Breast epithelium (tissue), 4 donors: ENCODE data around the gene RUVBL1. TPM values are rescaled to one million over a fixed set of nuclear protein-coding genes. Genes with fewer than 3 reads are reported as not detected.

Experiments
- DNase-seq, 2 donors: peaks; one replicate each; pipeline ENCODE4 v3.0.0-alpha.2; 2019; ENCODE audit warnings: low spot score in 2 of 2
- H3K27ac ChIP-seq, 2 donors: fragments of 200-600 bp; sonication (generic) in 1 of 2; one replicate each; pipeline ENCODE4 v1.5.1; 2016 to 2019; ENCODE audit warnings: mild to moderate bottlenecking in 1 of 2
- H3K27me3 ChIP-seq, 2 donors: fragments of 200-600 bp; sonication (generic) in 1 of 2; one replicate each; pipeline versions ENCODE4 v1.5.1 to v1.6.0; 2017 to 2019; ENCODE audit warnings: control low read depth in 1 of 2, mild to moderate bottlenecking in 1 of 2
- H3K36me3 ChIP-seq: fragments of 200-600 bp; one replicate; pipeline ENCODE4 v1.5.1; 2019
- H3K4me1 ChIP-seq, 2 donors: fragments of 200-600 bp; sonication (generic); one replicate each; pipeline ENCODE4 v1.5.1; 2016 to 2019; ENCODE audit warnings: control low read depth in 1 of 2
- H3K4me3 ChIP-seq, 3 donors: fragments of 200-600 bp; sonication (generic); 1 replicate in 2 of 3; 2 replicates in 1 of 3; pipeline ENCODE4 v1.5.1; 2016 to 2019; ENCODE audit warnings: mild to moderate bottlenecking in 3 of 3, moderate library complexity in 2 of 3
- H3K9me3 ChIP-seq, 2 donors: fragments of 200-600 bp; sonication (generic) in 1 of 2; one replicate each; pipeline ENCODE4 v1.5.1; 2016 to 2019; ENCODE audit warnings: control low read depth in 1 of 2
- CTCF ChIP-seq, 3 donors: fragments of 450-650 bp; IDR thresholded peaks; one replicate each; pipeline ENCODE4 v1.5.1; 2016 to 2017; ENCODE audit warnings: antibody characterized with exemption in 3 of 3, mild to moderate bottlenecking in 3 of 3, moderate library complexity in 3 of 3
- POLR2A ChIP-seq: fragments of 450-650 bp; IDR thresholded peaks from one replicate; pipeline ENCODE4 v1.6.1; 2016; ENCODE audit warnings: antibody characterized with exemption, mild to moderate bottlenecking, moderate library complexity
- POLR2AphosphoS5 ChIP-seq, 3 donors: sonication (generic); formaldehyde crosslinking; IDR thresholded peaks; one replicate each; pipeline ENCODE4 v1.6.1; 2017; ENCODE audit warnings: antibody characterized with exemption in 3 of 3
- intact Hi-C: fragments of 100-400 bp; cut with DNase I; formaldehyde crosslinking; loops from one replicate; pipeline ENCODE4 v1.15.1; 2023; ENCODE audit warnings: low total_unique reads
- total RNA-seq, 3 donors: library from RNA; depleted of rRNA; stranded (reverse); fragments of >200 nt; gene quantifications; one replicate each; pipeline ENCODE4 v1.1.0, GENCODE V29; 2016

RUVBL1 gene
- total RNA-seq, 3 donors from 2014 or later, result 17.8 to 50.5 (median 36.0) TPM

- H3K9me3 ChIP-seq, result no peaks in the 10 kb centered on the region
- no peaks in the 10 kb centered on the region for H3K27me3 ChIP-seq
- no peak overlapping the region for H3K4me3 ChIP-seq
- no peak overlapping the region for H3K27ac ChIP-seq
- no peaks in the 10 kb centered on the region for H3K36me3 ChIP-seq
- DNase-seq, result no peak
- intact Hi-C loops, result no loop called here
- TF ChIP-seq POLR2AphosphoS5 (IDR thresholded peaks at IDR 0.05) (no peak), CTCF (IDR thresholded peaks at IDR 0.05) (no peak), POLR2A (no peak)
- H3K4me1 ChIP-seq, result peaks cover 0 to 12% of the 10 kb centered on the region in 2 donors
Observed at GRCh38 chr3:128056258-128056657, 67.4 kb downstream of the RUVBL1 start.

GRCh38 chr3:128054367-128054766 is 69.2 kb downstream of the RUVBL1 start:
- Histone ChIP-seq H3K27me3 (no peaks in the 10 kb centered on the region), H3K4me1 (peaks cover 0 to 12% of the 10 kb centered on the region in 2 donors), H3K9me3 (no peaks in the 10 kb centered on the region), H3K36me3 (no peaks in the 10 kb centered on the region), H3K27ac (no peak overlapping the region), H3K4me3 (peak overlapping the region in 2 of 3 donors; percentile 76 to 96)
- TF ChIP-seq CTCF (IDR thresholded peaks at IDR 0.05), result no peak
- TF ChIP-seq POLR2AphosphoS5 (IDR thresholded peaks at IDR 0.05), result no peak
- TF ChIP-seq POLR2A, result no peak
- DNase-seq, result no peak
- intact Hi-C loops, result no loop called here

GRCh38 chr3:128053614-128054013 is 70.0 kb downstream of the RUVBL1 start:
- Histone ChIP-seq H3K4me1 (peaks cover 0 to 12% of the 10 kb centered on the region in 2 donors), H3K27ac (no peak overlapping the region), H3K27me3 (no peaks in the 10 kb centered on the region), H3K36me3 (no peaks in the 10 kb centered on the region), H3K4me3 (peak overlapping the region; percentile 76 to 97 (median 96)), H3K9me3 (no peaks in the 10 kb centered on the region)
- intact Hi-C loops, result no loop called here
- no peak for DNase-seq
- TF ChIP-seq CTCF (IDR thresholded peaks at IDR 0.05) (no peak), POLR2AphosphoS5 (IDR thresholded peaks at IDR 0.05) (no peak), POLR2A (no peak)

GRCh38 chr3:128052595-128053351 is 70.8 kb downstream of the RUVBL1 start:
- Histone ChIP-seq H3K4me3 (peak overlapping the region; percentile 76 to 97 (median 96)), H3K27ac (peak overlapping the region; percentile 92 to 96), H3K27me3 (no peaks in the 10 kb centered on the region), H3K4me1 (peaks cover 0 to 12% of the 10 kb centered on the region in 2 donors), H3K36me3 (no peaks in the 10 kb centered on the region), H3K9me3 (no peaks in the 10 kb centered on the region)
- TF ChIP-seq POLR2AphosphoS5 (IDR thresholded peaks at IDR 0.05), result no peak
- no peak for TF ChIP-seq POLR2A
- TF ChIP-seq CTCF (IDR thresholded peaks at IDR 0.05), result no peak
- DNase-seq, result no peak
- intact Hi-C loops, result no loop called here

GRCh38 chr3:128051837-128052594 is 71.6 kb downstream of the RUVBL1 start, which contains the start of gene SEC61A1:
Gene SEC61A1 (plus strand): TSS chr3:128052437. CDS start chr3:128052553, 116 bp downstream.
- no peaks in the 10 kb centered on the region for H3K36me3 ChIP-seq
- peak within 1 kb of the TSS; percentile 92 to 96 for H3K27ac ChIP-seq
- no peaks in the 10 kb centered on the region for H3K9me3 ChIP-seq
- peak; percentile 91 to 94 for DNase-seq
- TF ChIP-seq CTCF (IDR thresholded peaks at IDR 0.05), result no peak
- TF ChIP-seq POLR2A, result no peak
- TF ChIP-seq POLR2AphosphoS5 (IDR thresholded peaks at IDR 0.05), result peak in 2 of 3 donors; percentile 51 to 78
- peaks cover 0 to 12% of the 10 kb centered on the region in 2 donors for H3K4me1 ChIP-seq
- intact Hi-C loops, result no loop called here
- H3K27me3 ChIP-seq, result no peaks in the 10 kb centered on the region
- H3K4me3 ChIP-seq, result peak within 1 kb of the TSS; percentile 76 to 97 (median 96)
